Neural crest cell (in vitro differentiated cells): ENCODE results near the gene TNXB. TPM values are rescaled to one million over a fixed set of nuclear protein-coding genes. Genes with fewer than 3 reads are reported as not detected.

Experiments used
- DNase-seq: peaks from one replicate; pipeline ENCODE4 v3.0.0; 2021; ENCODE audit warnings: low read depth, mixed read lengths, low spot score
- H3K27ac Mint-ChIP-seq: one replicate; pipeline ENCODE4 v1.8.0; 2021; ENCODE audit warnings: mild to moderate bottlenecking, mixed read lengths; ENCODE audit not compliant: unreplicated experiment
- H3K27me3 Mint-ChIP-seq: 2 replicates; pipeline ENCODE4 v1.8.0; 2021; ENCODE audit warnings: low read depth, mild to moderate bottlenecking, mixed read lengths
- H3K36me3 Mint-ChIP-seq: 2 replicates; pipeline ENCODE4 v1.8.0; 2021; ENCODE audit warnings: low read depth, mild to moderate bottlenecking, mixed read lengths
- H3K4me1 Mint-ChIP-seq: 2 replicates; pipeline ENCODE4 v1.8.0; 2021; ENCODE audit warnings: mixed read lengths
- H3K4me3 Mint-ChIP-seq: one replicate; pipeline ENCODE4 v1.8.0; 2021; ENCODE audit warnings: mild to moderate bottlenecking, mixed read lengths
- H3K9me3 Mint-ChIP-seq: 2 replicates; pipeline ENCODE4 v1.8.0; 2021; ENCODE audit warnings: mixed read lengths
- CTCF ChIP-seq: fragments of 200-600 bp; sonication (generic); conservative IDR thresholded peaks from 2 replicates; pipeline ENCODE4 v1.5.0; 2021; ENCODE audit warnings: antibody characterized with exemption, mild to moderate bottlenecking
- total RNA-seq: library from RNA; stranded (reverse); gene quantifications from 2 replicates; pipeline ENCODE4 v1.2.1, GENCODE V29; 2021

TNXB gene
- total RNA-seq, 1 donor from 2014 or later, result 6.6 TPM

GRCh38 chr6:32076321-32076809 lies 32.8 kb downstream of the TNXB start:
- H3K9me3 Mint-ChIP-seq, result no peaks in the 10 kb centered on the region
- DNase-seq, result no peak
- no peak overlapping the region for H3K27ac Mint-ChIP-seq
- no peaks in the 10 kb centered on the region for H3K27me3 Mint-ChIP-seq
- no peak overlapping the region for H3K4me3 Mint-ChIP-seq
- peaks cover 20% of the 10 kb centered on the region for H3K4me1 Mint-ChIP-seq
- no peaks in the 10 kb centered on the region for H3K36me3 Mint-ChIP-seq
- no peak for TF ChIP-seq CTCF

GRCh38 chr6:32075781-32076180 lies 33.4 kb downstream of the TNXB start:
- H3K4me1 Mint-ChIP-seq, result peaks cover 14% of the 10 kb centered on the region
- H3K27ac Mint-ChIP-seq, result no peak overlapping the region
- H3K27me3 Mint-ChIP-seq, result no peaks in the 10 kb centered on the region
- H3K4me3 Mint-ChIP-seq, result no peak overlapping the region
- no peak for DNase-seq
- no peaks in the 10 kb centered on the region for H3K9me3 Mint-ChIP-seq
- H3K36me3 Mint-ChIP-seq, result no peaks in the 10 kb centered on the region
- TF ChIP-seq CTCF, result no peak

- Mint-ChIP-seq H3K27ac (peak overlapping the region; percentile 91), H3K27me3 (no peaks in the 10 kb centered on the region), H3K4me3 (no peak overlapping the region), H3K4me1 (peaks cover 9% of the 10 kb centered on the region), H3K9me3 (no peaks in the 10 kb centered on the region), H3K36me3 (no peaks in the 10 kb centered on the region)
- DNase-seq, result no peak
- no peak for TF ChIP-seq CTCF
These were observed 34.1 kb downstream of the TNXB start for GRCh38 chr6:32074996-32075532.

- no peak for DNase-seq
These were observed 35.5 kb downstream of the TNXB start for GRCh38 chr6:32073613-32074012.

GRCh38 chr6:32073101-32073500 lies 36.0 kb downstream of the TNXB start:
- no peak for DNase-seq
- no peaks in the 10 kb centered on the region for H3K27me3 Mint-ChIP-seq
- no peak overlapping the region for H3K27ac Mint-ChIP-seq

More at GRCh38 chr6:32073613-32074012, 35.5 kb downstream of the TNXB start:
- no peak for TF ChIP-seq CTCF
- H3K9me3 Mint-ChIP-seq, result no peaks in the 10 kb centered on the region
- H3K27ac Mint-ChIP-seq, result peak overlapping the region; percentile 62
- no peak overlapping the region for H3K4me3 Mint-ChIP-seq
- H3K27me3 Mint-ChIP-seq, result no peaks in the 10 kb centered on the region
- peaks cover 9% of the 10 kb centered on the region for H3K4me1 Mint-ChIP-seq
- H3K36me3 Mint-ChIP-seq, result no peaks in the 10 kb centered on the region

More at GRCh38 chr6:32073101-32073500, 36.0 kb downstream of the TNXB start:
- TF ChIP-seq CTCF, result no peak
- peaks cover 9% of the 10 kb centered on the region for H3K4me1 Mint-ChIP-seq
- H3K9me3 Mint-ChIP-seq, result no peaks in the 10 kb centered on the region
- H3K36me3 Mint-ChIP-seq, result no peaks in the 10 kb centered on the region
- H3K4me3 Mint-ChIP-seq, result no peak overlapping the region
